NT2/D1 (cell line): ENCODE results near the gene ARAP2.

ENCODE experiments used
- DNase-seq: peaks from one replicate; pipeline ENCODE4 v3.0.0-alpha.2; 2011; ENCODE audit warnings: low read depth, low spot score
- H3K27me3 ChIP-seq: 2 replicates; pipeline ENCODE4 v1.6.0; 2011; ENCODE audit warnings: mild to moderate bottlenecking; ENCODE audit not compliant: insufficient read length, insufficient read depth
- H3K36me3 ChIP-seq: 2 replicates; pipeline ENCODE4 v1.6.1; 2011; ENCODE audit warnings: mild to moderate bottlenecking, low read length, mixed read lengths; ENCODE audit not compliant: insufficient read depth, insufficient read length
- H3K4me1 ChIP-seq: 2 replicates; pipeline ENCODE4 v1.5.1; 2011; ENCODE audit not compliant: insufficient read depth, insufficient read length
- H3K4me3 ChIP-seq: 2 replicates; pipeline ENCODE4 v1.5.1; 2011; ENCODE audit warnings: low read depth; ENCODE audit not compliant: insufficient read length
- H3K9ac ChIP-seq: 2 replicates; pipeline ENCODE4 v1.6.0; 2011; ENCODE audit warnings: low read depth; ENCODE audit not compliant: insufficient read length
- H3K9me3 ChIP-seq: 2 replicates; pipeline ENCODE4 v1.5.1; 2011; ENCODE audit warnings: mild to moderate bottlenecking, low read length; ENCODE audit not compliant: insufficient read depth
- SUZ12 ChIP-seq: IDR thresholded peaks from 2 replicates; pipeline ENCODE4 v1.6.1; 2011; ENCODE audit not compliant: insufficient read length, insufficient read depth; ENCODE audit errors: extremely low read depth
- YY1 ChIP-seq: IDR thresholded peaks from 2 replicates; pipeline ENCODE4 v1.6.1; 2011; ENCODE audit not compliant: insufficient read length, insufficient read depth
- ZNF274 ChIP-seq: IDR thresholded peaks from 2 replicates; pipeline ENCODE4 v1.6.1; 2011; ENCODE audit warnings: mild to moderate bottlenecking, low read depth, low read length

The ARAP2 gene

GRCh38 chr4:36177946-36178345 is 66.4 kb downstream of the ARAP2 start:
- Histone ChIP-seq H3K27me3 (no peaks in the 10 kb centered on the region), H3K4me3 (no peak overlapping the region), H3K9me3 (no peaks in the 10 kb centered on the region), H3K4me1 (no peaks in the 10 kb centered on the region), H3K9ac (no peak overlapping the region), H3K36me3 (no peaks in the 10 kb centered on the region)
- no peak for DNase-seq
- TF ChIP-seq YY1 (no peak), ZNF274 (no peak), SUZ12 (no peak)

DNA sequence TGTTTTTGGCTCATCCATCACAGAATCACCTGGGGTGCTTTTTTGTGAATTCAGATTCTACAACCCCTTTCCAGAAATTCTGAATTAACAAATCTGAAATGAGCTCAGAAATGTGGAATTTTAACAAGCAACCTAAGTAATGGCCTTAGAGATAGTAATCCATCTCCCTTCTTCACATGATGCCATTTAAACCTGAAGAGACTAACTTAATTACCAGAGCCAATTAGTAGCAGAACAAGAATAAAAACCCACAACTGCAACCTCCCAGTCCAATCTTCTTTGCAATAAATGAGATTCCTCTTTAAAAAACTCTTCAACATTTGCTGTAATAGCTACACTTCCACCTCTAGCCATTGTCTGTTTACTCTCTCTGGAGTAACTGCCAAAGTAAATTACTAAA is 69.7 kb downstream of the ARAP2 start:
- Histone ChIP-seq H3K36me3 (no peaks in the 10 kb centered on the region), H3K4me1 (no peaks in the 10 kb centered on the region), H3K4me3 (no peak overlapping the region), H3K27me3 (no peaks in the 10 kb centered on the region), H3K9ac (no peak overlapping the region), H3K9me3 (no peaks in the 10 kb centered on the region)
- TF ChIP-seq ZNF274 (no peak), SUZ12 (no peak), YY1 (no peak)
- no peak for DNase-seq

GRCh38 chr4:36173905-36174304 is 70.4 kb downstream of the ARAP2 start:
- TF ChIP-seq YY1 (no peak), ZNF274 (no peak), SUZ12 (no peak)
- H3K4me1 ChIP-seq = no peaks in the 10 kb centered on the region
- no peaks in the 10 kb centered on the region for H3K36me3 ChIP-seq
- H3K27me3 ChIP-seq = no peaks in the 10 kb centered on the region
- no peak for DNase-seq
- H3K9ac ChIP-seq = no peak overlapping the region
- no peak overlapping the region for H3K4me3 ChIP-seq
- no peaks in the 10 kb centered on the region for H3K9me3 ChIP-seq

DNA sequence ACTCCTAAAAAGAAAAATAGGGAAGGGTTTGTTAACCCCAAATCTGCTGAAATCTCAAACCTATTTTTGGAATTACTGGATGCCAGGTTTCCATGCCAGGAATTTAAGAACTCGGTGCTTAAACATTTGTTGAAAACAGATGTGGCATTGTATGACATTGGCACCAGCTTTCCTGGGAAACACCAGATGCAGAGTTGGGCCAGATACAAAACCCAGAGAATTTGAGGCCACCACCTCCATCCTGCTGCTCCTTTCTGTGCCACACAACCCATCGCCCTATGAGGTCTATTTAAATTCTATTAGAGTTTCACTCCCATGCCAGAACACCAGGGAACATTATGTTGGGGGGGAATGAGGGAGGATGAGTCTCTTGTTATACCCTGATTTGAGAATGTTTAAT is 71.7 kb downstream of the ARAP2 start:
- Histone ChIP-seq H3K9ac (no peak overlapping the region), H3K4me1 (no peaks in the 10 kb centered on the region), H3K4me3 (no peak overlapping the region), H3K27me3 (no peaks in the 10 kb centered on the region), H3K36me3 (no peaks in the 10 kb centered on the region), H3K9me3 (no peaks in the 10 kb centered on the region)
- DNase-seq = no peak
- TF ChIP-seq SUZ12 (no peak), YY1 (no peak), ZNF274 (no peak)

- H3K4me3 ChIP-seq = no peak overlapping the region
- H3K36me3 ChIP-seq = no peaks in the 10 kb centered on the region
- no peak for TF ChIP-seq ZNF274
- no peak for TF ChIP-seq SUZ12
- TF ChIP-seq YY1 = no peak
- no peaks in the 10 kb centered on the region for H3K4me1 ChIP-seq
- no peaks in the 10 kb centered on the region for H3K9me3 ChIP-seq
- no peak for DNase-seq
- no peaks in the 10 kb centered on the region for H3K27me3 ChIP-seq
- no peak overlapping the region for H3K9ac ChIP-seq
Measured at GRCh38 chr4:36168127-36168878, 76.0 kb downstream of the ARAP2 start.

GRCh38 chr4:36165631-36166005 is 78.7 kb downstream of the ARAP2 start:
- H3K9me3 ChIP-seq = no peaks in the 10 kb centered on the region
- no peaks in the 10 kb centered on the region for H3K27me3 ChIP-seq
- no peaks in the 10 kb centered on the region for H3K4me1 ChIP-seq
- TF ChIP-seq SUZ12 (no peak), ZNF274 (no peak), YY1 (no peak)
- H3K4me3 ChIP-seq = no peak overlapping the region
- DNase-seq = no peak
- no peaks in the 10 kb centered on the region for H3K36me3 ChIP-seq
- no peak overlapping the region for H3K9ac ChIP-seq

GRCh38 chr4:36164900-36165630 is 79.2 kb downstream of the ARAP2 start:
- Histone ChIP-seq H3K4me3 (no peak overlapping the region), H3K36me3 (no peaks in the 10 kb centered on the region), H3K27me3 (no peaks in the 10 kb centered on the region), H3K9ac (no peak overlapping the region), H3K4me1 (no peaks in the 10 kb centered on the region), H3K9me3 (no peaks in the 10 kb centered on the region)
- no peak for DNase-seq
- TF ChIP-seq SUZ12 = no peak
- TF ChIP-seq ZNF274 = no peak
- no peak for TF ChIP-seq YY1
